WERI-Rb-1 (cell line): ENCODE results near the gene RPS27.
A peak's percentile ranks its signal among the peaks of the same experiment; 100 is the strongest.
"Not testable (repeated sequence)": the region's sequence is repeated elsewhere in the genome, so short reads cannot be mapped to it uniquely, and the experiment has no call there.

ENCODE experiments used
- DNase-seq: peaks from one replicate; pipeline ENCODE4 v3.0.0-alpha.2; 2020
- H3K27ac ChIP-seq: fragments of 250-450 bp; sonication (Bioruptor Pico); 2 replicates; pipeline ENCODE4 v1.5.1; 2020; ENCODE audit warnings: mild to moderate bottlenecking, moderate library complexity
- H3K27me3 ChIP-seq: fragments of 250-450 bp; sonication (Bioruptor Pico); 2 replicates; pipeline ENCODE4 v1.5.1; 2021; ENCODE audit warnings: mild to moderate bottlenecking, low read depth, moderate library complexity; ENCODE audit not compliant: insufficient read depth, severe bottlenecking
- H3K36me3 ChIP-seq: fragments of 250-450 bp; sonication (Bioruptor Pico); 2 replicates; pipeline ENCODE4 v1.5.1; 2020; ENCODE audit warnings: mild to moderate bottlenecking, moderate library complexity
- H3K4me3 ChIP-seq: 2 replicates; pipeline ENCODE4 v1.5.1; 2011; ENCODE audit warnings: low read depth, mild to moderate bottlenecking, control low read depth, low read length
- H3K9me3 ChIP-seq: fragments of 250-450 bp; sonication (Bioruptor Pico); 2 replicates; pipeline ENCODE4 v1.5.1; 2021; ENCODE audit warnings: mild to moderate bottlenecking, moderate library complexity; ENCODE audit not compliant: severe bottlenecking
- TF ChIP-seq, protein P1 (sequence below): IDR thresholded peaks from 2 replicates; pipeline ENCODE4 v1.5.1; 2011; ENCODE audit warnings: low read depth, mild to moderate bottlenecking, control low read depth, inconsistent platforms, low read length

Gene RPS27

DNA sequence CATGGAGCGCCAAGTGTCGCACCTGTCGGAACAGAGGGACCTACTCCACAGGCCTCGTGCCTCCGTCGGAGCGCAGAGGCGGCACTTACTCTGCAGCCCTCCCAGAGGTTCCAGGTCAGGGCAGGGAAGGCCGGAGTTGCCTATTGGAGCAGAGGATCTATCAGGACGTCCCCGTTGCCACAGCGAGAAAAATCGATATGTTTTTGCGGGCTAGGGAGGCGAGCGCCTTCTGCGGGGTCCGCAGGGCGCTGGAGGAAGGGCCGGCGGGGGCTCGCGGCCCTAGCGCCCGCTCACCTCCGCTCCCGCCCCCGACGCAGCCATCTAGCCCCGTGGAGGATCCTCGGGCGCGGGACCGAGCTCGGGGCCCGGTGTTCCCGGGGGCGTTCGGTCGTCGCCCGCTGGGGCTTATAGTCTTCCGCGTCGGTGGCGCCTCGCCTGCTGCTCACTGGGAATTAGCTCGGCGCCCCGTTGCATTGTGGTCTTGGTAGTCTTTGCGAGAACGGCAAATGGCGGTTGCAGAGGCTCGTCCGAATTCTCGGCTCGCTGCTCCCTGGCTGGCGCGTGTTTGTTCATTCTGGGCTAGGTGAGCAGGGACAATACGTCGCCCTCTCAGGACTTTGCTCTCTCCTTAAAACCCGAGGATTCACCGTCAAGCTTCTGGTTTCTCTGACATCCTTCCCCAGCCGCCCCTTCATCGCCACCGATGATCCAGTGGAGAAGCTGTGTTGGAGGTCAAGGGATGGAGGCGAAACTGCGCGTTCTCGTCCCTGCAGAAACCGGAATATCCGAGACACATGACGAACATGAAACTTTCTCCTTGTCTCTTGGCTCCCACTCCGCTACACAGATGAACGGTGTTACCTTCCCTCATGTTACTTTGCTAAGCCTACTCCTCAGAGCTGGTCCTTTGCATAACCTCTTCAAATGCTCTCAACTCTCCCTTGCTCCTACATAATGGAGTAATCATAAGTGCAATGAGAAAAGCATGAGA is 13.0 kb upstream of the RPS27 start, which contains the start of gene JTB:
Gene JTB (minus strand): TSS at position 425 of the 991 bp plus-strand sequence. CDS start 422 bp downstream, at position 3.
- Histone ChIP-seq H3K27me3 (no peaks in the 10 kb centered on the region), H3K27ac (peak within 1 kb of the TSS; percentile 95), H3K9me3 (no peaks in the 10 kb centered on the region), H3K36me3 (peaks cover 39% of the 10 kb centered on the region), H3K4me3 (peak within 1 kb of the TSS; percentile 83)
- TF ChIP-seq, protein P1, sequence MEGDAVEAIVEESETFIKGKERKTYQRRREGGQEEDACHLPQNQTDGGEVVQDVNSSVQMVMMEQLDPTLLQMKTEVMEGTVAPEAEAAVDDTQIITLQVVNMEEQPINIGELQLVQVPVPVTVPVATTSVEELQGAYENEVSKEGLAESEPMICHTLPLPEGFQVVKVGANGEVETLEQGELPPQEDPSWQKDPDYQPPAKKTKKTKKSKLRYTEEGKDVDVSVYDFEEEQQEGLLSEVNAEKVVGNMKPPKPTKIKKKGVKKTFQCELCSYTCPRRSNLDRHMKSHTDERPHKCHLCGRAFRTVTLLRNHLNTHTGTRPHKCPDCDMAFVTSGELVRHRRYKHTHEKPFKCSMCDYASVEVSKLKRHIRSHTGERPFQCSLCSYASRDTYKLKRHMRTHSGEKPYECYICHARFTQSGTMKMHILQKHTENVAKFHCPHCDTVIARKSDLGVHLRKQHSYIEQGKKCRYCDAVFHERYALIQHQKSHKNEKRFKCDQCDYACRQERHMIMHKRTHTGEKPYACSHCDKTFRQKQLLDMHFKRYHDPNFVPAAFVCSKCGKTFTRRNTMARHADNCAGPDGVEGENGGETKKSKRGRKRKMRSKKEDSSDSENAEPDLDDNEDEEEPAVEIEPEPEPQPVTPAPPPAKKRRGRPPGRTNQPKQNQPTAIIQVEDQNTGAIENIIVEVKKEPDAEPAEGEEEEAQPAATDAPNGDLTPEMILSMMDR = peak; percentile 23; the same call in 1 of the 2 replicates
- DNase-seq = peak; percentile 99

DNA sequence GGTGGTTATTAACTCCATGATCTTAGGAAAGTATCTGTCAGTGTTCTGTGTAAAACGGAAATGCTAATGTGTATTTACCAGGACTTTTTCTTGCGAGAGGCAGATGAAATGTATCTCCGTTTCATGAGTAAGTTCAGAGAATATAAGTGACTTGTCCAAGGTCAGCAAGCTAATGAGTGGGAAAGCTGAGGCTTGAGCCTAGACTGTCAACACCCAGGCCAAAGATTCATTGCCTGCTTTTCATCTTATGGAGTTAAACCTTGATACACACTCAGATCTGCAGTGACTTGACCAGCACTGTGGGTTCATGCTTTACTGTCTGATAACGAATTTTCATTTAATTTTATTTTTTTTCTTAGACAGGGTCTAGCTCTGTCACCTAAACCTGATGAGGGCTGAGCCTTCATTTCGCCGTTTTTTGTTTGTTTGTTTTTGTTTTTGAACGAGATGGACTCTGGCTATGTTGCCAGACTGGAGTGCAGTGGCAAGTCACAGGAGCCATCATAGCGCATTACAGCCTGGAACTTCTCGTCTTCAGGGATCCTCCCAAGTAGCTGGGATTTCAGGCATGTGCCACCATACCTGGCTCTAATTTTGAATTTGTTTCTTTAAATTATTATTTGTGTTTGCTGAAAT is 12.2 kb upstream of the RPS27 start:
- TF ChIP-seq, protein P1 = no peak
- peaks cover 31% of the 10 kb centered on the region for H3K36me3 ChIP-seq
- peak overlapping the region; percentile 83 for H3K4me3 ChIP-seq
- H3K27me3 ChIP-seq = no peaks in the 10 kb centered on the region
- peak overlapping the region; percentile 95 for H3K27ac ChIP-seq
- DNase-seq = no peak
- H3K9me3 ChIP-seq = no peaks in the 10 kb centered on the region

DNA sequence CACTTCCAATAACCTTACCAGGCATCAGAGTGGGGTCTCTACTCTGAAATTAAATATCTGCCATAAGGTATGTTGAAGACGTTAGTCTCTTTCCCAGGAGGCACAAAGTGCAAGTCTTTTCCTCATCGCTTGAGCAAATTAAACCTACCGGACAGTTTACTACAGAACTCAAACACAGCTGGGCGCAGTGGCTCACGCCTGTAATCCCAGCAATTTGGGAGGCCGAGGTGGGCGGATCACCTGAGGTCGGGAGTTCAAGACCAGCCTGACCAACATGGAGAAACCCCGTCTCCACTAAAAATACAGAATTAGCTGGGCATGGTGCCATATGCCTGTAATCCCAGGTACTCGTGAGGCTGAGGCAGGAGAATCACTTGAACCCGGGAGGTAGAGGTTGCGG is 11.5 kb upstream of the RPS27 start:
- H3K9me3 ChIP-seq, DNase-seq, H3K4me3 ChIP-seq, H3K27ac ChIP-seq, H3K27me3 ChIP-seq: not testable (repeated sequence)
- peaks cover 24% of the 10 kb centered on the region for H3K36me3 ChIP-seq

DNA sequence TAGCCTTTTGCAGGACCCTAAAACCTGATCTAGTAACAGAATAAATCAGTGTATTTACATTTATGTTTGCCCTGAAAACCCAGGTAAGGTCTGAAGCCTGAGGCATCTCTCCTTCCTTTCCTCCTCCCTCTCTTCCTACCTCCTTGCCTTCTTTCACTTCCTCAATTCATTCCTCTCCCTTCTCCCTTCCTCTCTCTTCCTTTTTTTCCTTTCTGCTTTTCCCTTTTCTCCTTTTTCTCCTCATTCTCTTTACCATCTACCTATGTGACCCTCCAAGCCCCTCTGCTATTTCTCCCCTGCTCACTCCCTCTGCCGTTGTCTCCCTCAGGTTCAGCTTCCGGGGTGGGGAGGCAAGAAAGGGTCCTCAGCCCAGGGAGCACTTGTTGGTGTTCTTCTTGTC is 8.8 kb upstream of the RPS27 start:
- H3K27ac ChIP-seq, H3K36me3 ChIP-seq: not testable (repeated sequence)

DNA sequence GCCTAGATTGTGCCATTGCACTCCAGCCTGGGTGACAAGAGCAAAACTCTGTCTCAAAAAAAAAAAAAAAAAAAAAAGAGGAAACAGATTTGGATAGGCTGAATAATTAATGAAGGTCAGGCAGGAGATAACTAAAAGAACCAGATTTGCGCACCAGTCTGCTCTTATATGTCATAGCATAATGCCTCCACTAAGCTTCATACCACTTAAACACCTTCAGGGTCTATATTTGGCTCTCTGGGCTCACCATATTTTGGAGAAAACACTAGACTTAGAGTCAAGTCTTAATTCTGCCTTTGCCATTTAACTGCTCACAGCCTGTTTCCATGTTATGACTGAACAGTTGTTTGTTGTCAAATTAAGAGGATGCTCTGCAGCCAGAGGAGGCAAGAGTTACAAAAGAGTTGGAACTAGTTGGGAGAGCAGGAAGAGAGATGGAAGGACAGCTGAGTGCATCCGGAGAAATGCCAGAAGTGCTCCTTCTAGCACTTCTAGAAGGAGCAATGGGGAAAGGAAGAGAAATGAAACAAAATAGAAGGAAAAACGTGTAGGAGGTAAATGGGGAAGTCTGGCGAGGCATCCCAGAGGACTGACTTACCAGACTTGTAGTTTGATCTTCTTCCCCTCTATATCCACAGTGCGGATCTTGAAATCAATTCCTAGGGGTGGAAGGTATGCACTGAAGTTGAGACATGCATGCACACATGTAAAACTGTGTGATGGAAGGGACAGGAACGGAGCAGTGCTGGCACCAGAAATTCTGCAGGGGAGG is 6.3 kb upstream of the RPS27 start:
- TF ChIP-seq, protein P1 = no peak
- Histone ChIP-seq H3K27me3 (no peaks in the 10 kb centered on the region), H3K27ac (no peak overlapping the region), H3K36me3 (no peaks in the 10 kb centered on the region), H3K4me3 (no peak overlapping the region), H3K9me3 (no peaks in the 10 kb centered on the region)
- no peak for DNase-seq

More for the DNA sequence above, 8.8 kb upstream of the RPS27 start:
- DNase-seq, H3K9me3 ChIP-seq, H3K27me3 ChIP-seq, H3K4me3 ChIP-seq: not testable (repeated sequence)

GRCh38 chr1:153985341-153985912 is 5.1 kb upstream of the RPS27 start:
- H3K27ac ChIP-seq = no peak overlapping the region
- no peaks in the 10 kb centered on the region for H3K27me3 ChIP-seq
- H3K9me3 ChIP-seq = peaks cover 5% of the 10 kb centered on the region
- TF ChIP-seq, protein P1 = no peak
- H3K36me3 ChIP-seq = peaks cover 4% of the 10 kb centered on the region; the same call in 1 of the 2 replicates
- DNase-seq = no peak
- no peak overlapping the region for H3K4me3 ChIP-seq
